WTC11 (cell line): ENCODE data around the gene DOHH.

Source experiments
- ESRRA ChIP-seq: sonication (generic); formaldehyde crosslinking; IDR thresholded peaks from 2 replicates; pipeline ENCODE4 v1.8.1; 2022; ENCODE audit warnings: mild to moderate bottlenecking, missing genetic modification reagents, borderline replicate concordance
- NFYB ChIP-seq: sonication (generic); formaldehyde crosslinking; conservative IDR thresholded peaks from 2 replicates; pipeline ENCODE4 v1.8.0; 2022; ENCODE audit warnings: low read depth, missing genetic modification reagents
- NR3C1 ChIP-seq: sonication (generic); formaldehyde crosslinking; conservative IDR thresholded peaks from 2 replicates; pipeline ENCODE4 v1.8.1; 2023; ENCODE audit warnings: low read depth, mild to moderate bottlenecking, missing genetic modification reagents
- ZNF138 ChIP-seq: sonication (generic); formaldehyde crosslinking; conservative IDR thresholded peaks from 2 replicates; pipeline ENCODE4 v1.8.1; 2022; ENCODE audit warnings: mild to moderate bottlenecking, moderate library complexity, missing genetic modification reagents
- ZNF671 ChIP-seq: fragments of 250-450 bp; sonication (Bioruptor Pico); IDR thresholded peaks from 2 replicates; pipeline ENCODE4 v1.8.0; 2021; ENCODE audit warnings: mild to moderate bottlenecking
- TF ChIP-seq, protein P1 (sequence below): fragments of 200-600 bp; IDR thresholded peaks from 2 replicates; pipeline ENCODE4 v1.8.0; 2022; ENCODE audit warnings: antibody characterized with exemption
- TF ChIP-seq, protein P2 (sequence below): sonication (generic); formaldehyde crosslinking; IDR thresholded peaks from 2 replicates; pipeline ENCODE4 v1.8.1; 2023; ENCODE audit warnings: mild to moderate bottlenecking, missing genetic modification reagents, moderate library complexity
- TF ChIP-seq, protein P3 (sequence below): sonication (generic); formaldehyde crosslinking; IDR thresholded peaks from 2 replicates; pipeline ENCODE4 v1.8.0; 2022; ENCODE audit warnings: mild to moderate bottlenecking, missing genetic modification reagents
- TF ChIP-seq, protein P4 (sequence below): sonication (generic); formaldehyde crosslinking; IDR thresholded peaks from 2 replicates; pipeline ENCODE4 v1.8.0; 2022; ENCODE audit warnings: mild to moderate bottlenecking, missing genetic modification reagents
- TF ChIP-seq, protein P5 (sequence below): sonication (generic); formaldehyde crosslinking; IDR thresholded peaks from 2 replicates; pipeline ENCODE4 v1.8.0; 2023; ENCODE audit warnings: mild to moderate bottlenecking, missing genetic modification reagents
- TF ChIP-seq, protein P6 (sequence below): fragments of 250-450 bp; sonication (Bioruptor Pico); IDR thresholded peaks from 2 replicates; pipeline ENCODE4 v1.9.0; 2021; ENCODE audit warnings: mild to moderate bottlenecking

DNA sequence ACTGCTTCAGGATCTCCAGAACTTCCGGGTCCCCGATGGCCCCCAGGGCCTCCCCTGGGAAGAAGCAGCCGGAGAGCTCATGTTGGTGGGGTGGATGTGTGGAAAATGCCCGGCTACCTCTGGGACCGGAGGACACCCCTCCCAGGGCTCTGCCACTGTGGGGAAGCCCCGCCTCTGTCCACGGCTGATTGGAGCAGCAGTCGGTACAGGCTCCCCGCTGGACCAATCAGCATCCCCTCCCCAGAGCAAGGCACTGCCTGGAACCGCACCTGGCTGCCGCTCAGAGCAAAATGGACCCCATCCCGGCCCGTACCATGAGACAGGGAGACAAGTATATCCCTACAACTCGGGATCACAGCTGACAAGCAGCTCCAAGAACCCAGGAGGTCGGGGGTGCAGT is 6.4 kb downstream of the DOHH start:
- TF ChIP-seq, protein P1, sequence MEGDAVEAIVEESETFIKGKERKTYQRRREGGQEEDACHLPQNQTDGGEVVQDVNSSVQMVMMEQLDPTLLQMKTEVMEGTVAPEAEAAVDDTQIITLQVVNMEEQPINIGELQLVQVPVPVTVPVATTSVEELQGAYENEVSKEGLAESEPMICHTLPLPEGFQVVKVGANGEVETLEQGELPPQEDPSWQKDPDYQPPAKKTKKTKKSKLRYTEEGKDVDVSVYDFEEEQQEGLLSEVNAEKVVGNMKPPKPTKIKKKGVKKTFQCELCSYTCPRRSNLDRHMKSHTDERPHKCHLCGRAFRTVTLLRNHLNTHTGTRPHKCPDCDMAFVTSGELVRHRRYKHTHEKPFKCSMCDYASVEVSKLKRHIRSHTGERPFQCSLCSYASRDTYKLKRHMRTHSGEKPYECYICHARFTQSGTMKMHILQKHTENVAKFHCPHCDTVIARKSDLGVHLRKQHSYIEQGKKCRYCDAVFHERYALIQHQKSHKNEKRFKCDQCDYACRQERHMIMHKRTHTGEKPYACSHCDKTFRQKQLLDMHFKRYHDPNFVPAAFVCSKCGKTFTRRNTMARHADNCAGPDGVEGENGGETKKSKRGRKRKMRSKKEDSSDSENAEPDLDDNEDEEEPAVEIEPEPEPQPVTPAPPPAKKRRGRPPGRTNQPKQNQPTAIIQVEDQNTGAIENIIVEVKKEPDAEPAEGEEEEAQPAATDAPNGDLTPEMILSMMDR = no peak
- TF ChIP-seq, protein P2, sequence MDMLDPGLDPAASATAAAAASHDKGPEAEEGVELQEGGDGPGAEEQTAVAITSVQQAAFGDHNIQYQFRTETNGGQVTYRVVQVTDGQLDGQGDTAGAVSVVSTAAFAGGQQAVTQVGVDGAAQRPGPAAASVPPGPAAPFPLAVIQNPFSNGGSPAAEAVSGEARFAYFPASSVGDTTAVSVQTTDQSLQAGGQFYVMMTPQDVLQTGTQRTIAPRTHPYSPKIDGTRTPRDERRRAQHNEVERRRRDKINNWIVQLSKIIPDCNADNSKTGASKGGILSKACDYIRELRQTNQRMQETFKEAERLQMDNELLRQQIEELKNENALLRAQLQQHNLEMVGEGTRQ (CRISPR knock-in tag) = no peak
- TF ChIP-seq ESRRA (CRISPR knock-in tag) = no peak
- TF ChIP-seq, protein P3, sequence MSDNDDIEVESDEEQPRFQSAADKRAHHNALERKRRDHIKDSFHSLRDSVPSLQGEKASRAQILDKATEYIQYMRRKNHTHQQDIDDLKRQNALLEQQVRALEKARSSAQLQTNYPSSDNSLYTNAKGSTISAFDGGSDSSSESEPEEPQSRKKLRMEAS (CRISPR knock-in tag) = no peak
- TF ChIP-seq NFYB = peak; percentile 85
- TF ChIP-seq, protein P4, sequence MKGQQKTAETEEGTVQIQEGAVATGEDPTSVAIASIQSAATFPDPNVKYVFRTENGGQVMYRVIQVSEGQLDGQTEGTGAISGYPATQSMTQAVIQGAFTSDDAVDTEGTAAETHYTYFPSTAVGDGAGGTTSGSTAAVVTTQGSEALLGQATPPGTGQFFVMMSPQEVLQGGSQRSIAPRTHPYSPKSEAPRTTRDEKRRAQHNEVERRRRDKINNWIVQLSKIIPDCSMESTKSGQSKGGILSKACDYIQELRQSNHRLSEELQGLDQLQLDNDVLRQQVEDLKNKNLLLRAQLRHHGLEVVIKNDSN = no peak
- TF ChIP-seq NR3C1 (CRISPR knock-in tag) = no peak
- no peak for TF ChIP-seq ZNF138 (CRISPR knock-in tag)
- TF ChIP-seq, protein P5, sequence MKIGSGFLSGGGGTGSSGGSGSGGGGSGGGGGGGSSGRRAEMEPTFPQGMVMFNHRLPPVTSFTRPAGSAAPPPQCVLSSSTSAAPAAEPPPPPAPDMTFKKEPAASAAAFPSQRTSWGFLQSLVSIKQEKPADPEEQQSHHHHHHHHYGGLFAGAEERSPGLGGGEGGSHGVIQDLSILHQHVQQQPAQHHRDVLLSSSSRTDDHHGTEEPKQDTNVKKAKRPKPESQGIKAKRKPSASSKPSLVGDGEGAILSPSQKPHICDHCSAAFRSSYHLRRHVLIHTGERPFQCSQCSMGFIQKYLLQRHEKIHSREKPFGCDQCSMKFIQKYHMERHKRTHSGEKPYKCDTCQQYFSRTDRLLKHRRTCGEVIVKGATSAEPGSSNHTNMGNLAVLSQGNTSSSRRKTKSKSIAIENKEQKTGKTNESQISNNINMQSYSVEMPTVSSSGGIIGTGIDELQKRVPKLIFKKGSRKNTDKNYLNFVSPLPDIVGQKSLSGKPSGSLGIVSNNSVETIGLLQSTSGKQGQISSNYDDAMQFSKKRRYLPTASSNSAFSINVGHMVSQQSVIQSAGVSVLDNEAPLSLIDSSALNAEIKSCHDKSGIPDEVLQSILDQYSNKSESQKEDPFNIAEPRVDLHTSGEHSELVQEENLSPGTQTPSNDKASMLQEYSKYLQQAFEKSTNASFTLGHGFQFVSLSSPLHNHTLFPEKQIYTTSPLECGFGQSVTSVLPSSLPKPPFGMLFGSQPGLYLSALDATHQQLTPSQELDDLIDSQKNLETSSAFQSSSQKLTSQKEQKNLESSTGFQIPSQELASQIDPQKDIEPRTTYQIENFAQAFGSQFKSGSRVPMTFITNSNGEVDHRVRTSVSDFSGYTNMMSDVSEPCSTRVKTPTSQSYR = no peak
- no peak for TF ChIP-seq ZNF671
- TF ChIP-seq, protein P6, sequence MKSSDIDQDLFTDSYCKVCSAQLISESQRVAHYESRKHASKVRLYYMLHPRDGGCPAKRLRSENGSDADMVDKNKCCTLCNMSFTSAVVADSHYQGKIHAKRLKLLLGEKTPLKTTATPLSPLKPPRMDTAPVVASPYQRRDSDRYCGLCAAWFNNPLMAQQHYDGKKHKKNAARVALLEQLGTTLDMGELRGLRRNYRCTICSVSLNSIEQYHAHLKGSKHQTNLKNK = no peak
